A204.1 (cell line): ENCODE results near the gene FAM107B.

Experiments used
- FAIRE-seq: peaks from 2 replicates; lab custom pipeline; 2012; peaks lifted over from hg19 to GRCh38; lab: Jason Lieb, UNC

FAM107B gene

GRCh38 chr10:14531974-14532373, 242.7 kb downstream of the FAM107B start:
- no peak for FAIRE-seq

GRCh38 chr10:14530465-14530864, 244.2 kb downstream of the FAM107B start:
- no peak for FAIRE-seq

GRCh38 chr10:14529351-14529750, 245.3 kb downstream of the FAM107B start:
- no peak for FAIRE-seq

- FAIRE-seq: no peak
Measured at GRCh38 chr10:14528450-14528849, 246.2 kb downstream of the FAM107B start.

GRCh38 chr10:14527915-14528314, 246.8 kb downstream of the FAM107B start:
- FAIRE-seq: no peak

- FAIRE-seq: no peak
Measured at GRCh38 chr10:14527134-14527844, 247.4 kb downstream of the FAM107B start.

- FAIRE-seq: no peak
Measured at GRCh38 chr10:14526326-14526725, 248.4 kb downstream of the FAM107B start.

GRCh38 chr10:14524691-14525324, 249.9 kb downstream of the FAM107B start:
- FAIRE-seq: no peak

- no peak for FAIRE-seq
Measured at GRCh38 chr10:14523286-14523685, 251.4 kb downstream of the FAM107B start.

- FAIRE-seq: no peak
Measured at GRCh38 chr10:14519785-14520184, 254.9 kb downstream of the FAM107B start.

GRCh38 chr10:14518149-14518548, 256.5 kb downstream of the FAM107B start:
- FAIRE-seq: no peak

GRCh38 chr10:14513123-14513522, 261.6 kb downstream of the FAM107B start:
- FAIRE-seq: no peak

GRCh38 chr10:14510346-14510745, 264.4 kb downstream of the FAM107B start:
- no peak for FAIRE-seq

GRCh38 chr10:14508725-14509124, 266.0 kb downstream of the FAM107B start:
- no peak for FAIRE-seq

GRCh38 chr10:14507781-14508180, 266.9 kb downstream of the FAM107B start:
- FAIRE-seq: no peak

GRCh38 chr10:14507176-14507575, 267.5 kb downstream of the FAM107B start:
- no peak for FAIRE-seq

- FAIRE-seq: no peak
Measured at GRCh38 chr10:14502431-14502830, 272.3 kb downstream of the FAM107B start.

GRCh38 chr10:14500172-14500765, 274.4 kb downstream of the FAM107B start:
- FAIRE-seq: no peak

- FAIRE-seq: no peak
Measured at GRCh38 chr10:14499601-14499904, 275.1 kb downstream of the FAM107B start.

- FAIRE-seq: no peak
Measured at GRCh38 chr10:14498326-14498725, 276.4 kb downstream of the FAM107B start.

- no peak for FAIRE-seq
Measured at GRCh38 chr10:14491811-14492210, 282.9 kb downstream of the FAM107B start.

GRCh38 chr10:14489522-14490177, 285.0 kb downstream of the FAM107B start:
- FAIRE-seq: no peak

- FAIRE-seq: no peak
Measured at GRCh38 chr10:14487488-14487883, 287.2 kb downstream of the FAM107B start.
